ENCODE results near the gene ACTMAP. TPM values are rescaled to one million over a fixed set of nuclear protein-coding genes. Genes with fewer than 3 reads are reported as not detected.
"Not testable (repeated sequence)": the region's sequence is repeated elsewhere in the genome, so short reads cannot be mapped to it uniquely, and the experiment has no call there.

Gene ACTMAP
- polyA plus RNA-seq, 3 donors, result 4.3 to 13.0 (median 8.5) TPM

DNA sequence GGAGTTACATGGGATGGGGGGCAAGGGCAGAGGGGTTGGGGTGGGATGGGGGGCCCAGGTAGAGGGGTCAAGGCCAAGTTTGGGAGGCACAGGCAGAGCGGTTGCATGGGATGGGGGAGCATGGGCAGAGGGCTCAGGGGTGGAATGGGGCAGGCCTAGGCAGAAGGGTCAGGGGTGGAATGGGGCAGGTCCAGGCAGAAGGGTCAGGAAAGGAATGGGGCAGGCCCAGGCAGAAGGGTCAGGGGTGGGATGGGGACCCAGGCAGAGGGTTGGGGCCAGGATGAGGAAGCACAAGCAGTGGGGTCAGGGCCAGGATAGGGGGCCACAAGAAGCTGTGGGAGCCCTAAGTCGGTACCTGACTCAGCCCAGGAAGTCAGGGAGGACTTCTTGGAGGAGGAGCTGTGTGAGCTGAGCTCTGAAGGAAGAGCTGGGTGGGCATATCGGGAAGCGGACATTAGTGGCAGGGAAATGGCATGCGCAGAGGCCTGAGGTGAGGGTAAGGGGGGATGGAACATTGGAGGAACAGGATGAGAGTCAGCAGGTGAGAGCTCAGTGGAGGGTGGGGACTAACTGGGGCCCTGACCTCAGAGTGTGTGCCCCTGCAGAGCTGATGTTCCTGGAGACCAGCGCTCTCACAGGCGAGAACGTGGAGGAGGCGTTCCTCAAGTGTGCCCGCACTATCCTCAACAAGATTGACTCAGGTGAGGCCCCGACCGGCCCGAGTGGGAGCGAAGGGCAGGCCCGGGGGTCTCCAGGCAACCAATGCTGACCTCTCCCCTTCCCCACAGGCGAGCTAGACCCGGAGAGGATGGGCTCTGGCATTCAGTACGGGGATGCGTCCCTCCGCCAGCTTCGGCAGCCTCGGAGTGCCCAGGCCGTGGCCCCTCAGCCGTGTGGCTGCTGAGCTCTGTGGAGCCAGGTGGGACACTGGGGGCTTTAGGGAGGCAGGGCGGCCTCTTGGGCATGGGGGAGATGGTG is 36.1 kb upstream of the ACTMAP start:
- Histone ChIP-seq H3K9me3 (replicated peaks in 1 of 2; ENCODE audit: control insufficient read depth in 1 of 2, insufficient read depth in 1 of 2, low read length in 2 of 2) (no peaks in the 10 kb centered on the region), H3K4me1 (ENCODE audit: control insufficient read depth in 1 of 2, insufficient read depth in 2 of 2, low read length in 2 of 2) (no peaks in the 10 kb centered on the region), H2AFZ (ENCODE audit: insufficient read depth, low read depth, low read length, poor library complexity, severe bottlenecking) (no peak overlapping the region), H3K27me3 (ENCODE audit: control insufficient read depth in 2 of 2, insufficient read depth in 2 of 2, low read length in 2 of 2) (no peaks in the 10 kb centered on the region), H4K20me1 (ENCODE audit: insufficient read depth, low read length) (peaks cover 17% of the 10 kb centered on the region), H3K36me3 (replicated peaks in 1 of 2; ENCODE audit: control insufficient read depth in 1 of 2, insufficient read depth in 2 of 2, low read length in 2 of 2) (peaks cover 38 to 76% of the 10 kb centered on the region in 2 donors), H3K27ac (ENCODE audit: low read depth in 1 of 2, low read length in 2 of 2) (no peak overlapping the region), H3K4me2 (replicated peaks; ENCODE audit: extremely low read depth, low read length, poor library complexity, severe bottlenecking) (no peak overlapping the region), H3K79me2 (ENCODE audit: insufficient read depth, low read length) (no peaks in the 10 kb centered on the region), H3K4me3 (replicated peaks in 1 of 3; ENCODE audit: low read depth in 2 of 3, low read length in 3 of 3) (no peak overlapping the region), H3K9ac (ENCODE audit: insufficient read depth, low read length, poor library complexity, severe bottlenecking) (no peak overlapping the region)
- 97% methylated on average over 24 of the region's 25 CpGs for WGBS (ENCODE audit: insufficient coverage)
- Mint-ChIP-seq H3K9me3 (no peaks in the 10 kb centered on the region), H3K36me3 (peaks cover 70 to 91% of the 10 kb centered on the region in 2 donors), H3K27me3 (ENCODE audit: low read depth in 3 of 3) (peaks cover 0 to 6% (median 0%) of the 10 kb centered on the region in 3 donors), H3K4me3 (no peak overlapping the region), H3K27ac (peak overlapping the region in 4 of 7 donors; percentile 7 to 37 (median 23)), H3K4me1 (peaks cover 8% of the 10 kb centered on the region)
- DNase-seq, result no peak
- no peak for TF ChIP-seq CTCF (IDR thresholded peaks at IDR 0.05)
- intact Hi-C loops (cut with micrococcal nuclease), result no loop called here

DNA sequence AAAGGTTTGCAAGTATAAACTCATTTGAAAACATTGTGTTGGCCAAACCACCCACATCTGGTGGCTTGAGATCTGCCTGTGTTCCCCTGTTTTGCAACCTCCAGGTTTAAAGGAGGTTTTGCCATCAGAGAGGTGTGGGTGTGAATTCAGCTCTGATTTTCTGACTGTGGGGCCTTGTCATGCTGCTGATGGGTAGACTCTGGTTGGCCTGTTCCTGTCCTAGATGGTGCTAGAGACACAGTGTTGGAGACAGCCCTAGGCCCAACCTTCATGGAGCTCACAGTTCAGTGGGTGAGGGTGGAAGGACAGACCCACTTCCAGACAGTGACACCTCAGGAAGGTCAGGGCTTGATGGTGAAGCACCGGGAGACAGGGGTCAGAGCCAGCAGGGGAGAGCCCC is 35.2 kb upstream of the ACTMAP start:
- Histone ChIP-seq H3K9ac (ENCODE audit: insufficient read depth, low read length, poor library complexity, severe bottlenecking) (no peak overlapping the region), H3K27me3 (ENCODE audit: control insufficient read depth in 2 of 2, insufficient read depth in 2 of 2, low read length in 2 of 2) (no peaks in the 10 kb centered on the region), H3K27ac (ENCODE audit: low read depth in 1 of 2, low read length in 2 of 2) (no peak overlapping the region), H3K9me3 (replicated peaks in 1 of 2; ENCODE audit: control insufficient read depth in 1 of 2, insufficient read depth in 1 of 2, low read length in 2 of 2) (no peaks in the 10 kb centered on the region), H3K4me1 (ENCODE audit: control insufficient read depth in 1 of 2, insufficient read depth in 2 of 2, low read length in 2 of 2) (no peaks in the 10 kb centered on the region), H4K20me1 (ENCODE audit: insufficient read depth, low read length) (peaks cover 18% of the 10 kb centered on the region), H3K36me3 (replicated peaks in 1 of 2; ENCODE audit: control insufficient read depth in 1 of 2, insufficient read depth in 2 of 2, low read length in 2 of 2) (peaks cover 38 to 73% of the 10 kb centered on the region in 2 donors), H3K4me2 (replicated peaks; ENCODE audit: extremely low read depth, low read length, poor library complexity, severe bottlenecking) (no peak overlapping the region), H3K4me3 (replicated peaks in 1 of 3; ENCODE audit: low read depth in 2 of 3, low read length in 3 of 3) (no peak overlapping the region), H2AFZ (ENCODE audit: insufficient read depth, low read depth, low read length, poor library complexity, severe bottlenecking) (no peak overlapping the region), H3K79me2 (ENCODE audit: insufficient read depth, low read length) (no peaks in the 10 kb centered on the region)
- Mint-ChIP-seq H3K4me3 (no peak overlapping the region), H3K4me1 (peaks cover 10% of the 10 kb centered on the region), H3K27me3 (ENCODE audit: low read depth in 3 of 3) (peaks cover 0 to 6% (median 0%) of the 10 kb centered on the region in 3 donors), H3K27ac (peak overlapping the region in 1 of 7 donors; percentile 46), H3K9me3 (no peaks in the 10 kb centered on the region), H3K36me3 (peaks cover 70 to 88% of the 10 kb centered on the region in 2 donors)
- intact Hi-C loops (cut with micrococcal nuclease), result no loop called here
- no peak for DNase-seq
- TF ChIP-seq CTCF (IDR thresholded peaks at IDR 0.05), result no peak
- 100% methylated on average over 1 of the region's 1 CpG for WGBS (ENCODE audit: insufficient coverage)

- H3K4me3 ChIP-seq (replicated peaks in 1 of 3; ENCODE audit: low read depth in 2 of 3, low read length in 3 of 3); H3K27me3 ChIP-seq (ENCODE audit: control insufficient read depth in 2 of 2, insufficient read depth in 2 of 2, low read length in 2 of 2); H3K9me3 ChIP-seq (replicated peaks in 1 of 2; ENCODE audit: control insufficient read depth in 1 of 2, insufficient read depth in 1 of 2, low read length in 2 of 2); H3K4me2 ChIP-seq (replicated peaks; ENCODE audit: extremely low read depth, low read length, poor library complexity, severe bottlenecking); H3K9me3 Mint-ChIP-seq; H3K27me3 Mint-ChIP-seq (ENCODE audit: low read depth in 3 of 3); H3K4me3 Mint-ChIP-seq; H3K9ac ChIP-seq (ENCODE audit: insufficient read depth, low read length, poor library complexity, severe bottlenecking); DNase-seq; H3K4me1 ChIP-seq (ENCODE audit: control insufficient read depth in 1 of 2, insufficient read depth in 2 of 2, low read length in 2 of 2); H3K27ac ChIP-seq (ENCODE audit: low read depth in 1 of 2, low read length in 2 of 2); intact Hi-C loops (cut with micrococcal nuclease); H2AFZ ChIP-seq (ENCODE audit: insufficient read depth, low read depth, low read length, poor library complexity, severe bottlenecking): not testable (repeated sequence)
- WGBS (ENCODE audit: insufficient coverage), result 100% methylated on average over 1 of the region's 2 CpGs
- Histone ChIP-seq H3K36me3 (replicated peaks in 1 of 2; ENCODE audit: control insufficient read depth in 1 of 2, insufficient read depth in 2 of 2, low read length in 2 of 2) (peaks cover 32 to 73% of the 10 kb centered on the region in 2 donors), H4K20me1 (ENCODE audit: insufficient read depth, low read length) (peaks cover 29% of the 10 kb centered on the region), H3K79me2 (ENCODE audit: insufficient read depth, low read length) (peaks cover 13% of the 10 kb centered on the region)
- Mint-ChIP-seq H3K4me1 (peaks cover 15% of the 10 kb centered on the region), H3K27ac (peak overlapping the region in 2 of 7 donors; percentile 18 to 52), H3K36me3 (peaks cover 67 to 84% of the 10 kb centered on the region in 2 donors)
These were observed 33.9 kb upstream of the ACTMAP start for GRCh38 chr19:40784146-40784545.

Measured in CD14-positive monocyte (primary cell).